Measurements from ENCODE around the gene LRFN2. TPM values are rescaled to one million over a fixed set of nuclear protein-coding genes. Genes with fewer than 3 reads are reported as not detected.
A peak's percentile ranks its signal among the peaks of the same experiment; 100 is the strongest.

LRFN2 gene
- total and polyA plus RNA-seq, 4 donors, result under 0.01 to 0.01 TPM; not detected in 2

DNA sequence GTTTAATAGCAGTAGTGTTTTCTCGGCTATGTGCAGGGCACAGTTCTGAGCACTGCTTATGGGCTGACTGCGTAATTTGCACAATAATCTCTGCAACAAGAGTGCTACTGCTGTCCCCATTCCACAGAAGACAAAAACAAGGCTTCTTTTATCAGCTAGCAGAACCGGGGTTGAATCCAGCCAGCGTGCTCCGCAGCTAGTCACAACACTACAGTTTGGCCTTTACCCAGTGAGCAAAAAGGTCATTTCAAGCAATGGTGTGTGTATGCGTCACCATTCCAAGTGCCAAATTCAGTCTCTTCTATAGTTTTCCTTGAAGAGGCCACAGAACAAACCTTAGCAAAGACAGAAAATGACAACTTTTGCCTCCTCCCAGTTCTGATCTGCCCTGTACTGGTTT is 61.1 kb downstream of the LRFN2 start:
- WGBS, result 42% methylated on average over 6 of the region's 6 CpGs
- TF ChIP-seq YY1 (IDR thresholded peaks at IDR 0.05), result peak; percentile 27
- TF ChIP-seq NR2F2 (IDR thresholded peaks at IDR 0.05), result no peak
- TF ChIP-seq, protein P1, sequence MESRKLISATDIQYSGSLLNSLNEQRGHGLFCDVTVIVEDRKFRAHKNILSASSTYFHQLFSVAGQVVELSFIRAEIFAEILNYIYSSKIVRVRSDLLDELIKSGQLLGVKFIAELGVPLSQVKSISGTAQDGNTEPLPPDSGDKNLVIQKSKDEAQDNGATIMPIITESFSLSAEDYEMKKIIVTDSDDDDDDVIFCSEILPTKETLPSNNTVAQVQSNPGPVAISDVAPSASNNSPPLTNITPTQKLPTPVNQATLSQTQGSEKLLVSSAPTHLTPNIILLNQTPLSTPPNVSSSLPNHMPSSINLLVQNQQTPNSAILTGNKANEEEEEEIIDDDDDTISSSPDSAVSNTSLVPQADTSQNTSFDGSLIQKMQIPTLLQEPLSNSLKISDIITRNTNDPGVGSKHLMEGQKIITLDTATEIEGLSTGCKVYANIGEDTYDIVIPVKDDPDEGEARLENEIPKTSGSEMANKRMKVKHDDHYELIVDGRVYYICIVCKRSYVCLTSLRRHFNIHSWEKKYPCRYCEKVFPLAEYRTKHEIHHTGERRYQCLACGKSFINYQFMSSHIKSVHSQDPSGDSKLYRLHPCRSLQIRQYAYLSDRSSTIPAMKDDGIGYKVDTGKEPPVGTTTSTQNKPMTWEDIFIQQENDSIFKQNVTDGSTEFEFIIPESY (IDR thresholded peaks at IDR 0.05), result no peak
- peak in 1 of 2 donors; percentile 59 for TF ChIP-seq RXRA (IDR thresholded peaks at IDR 0.05)
- TF ChIP-seq, protein P2, sequence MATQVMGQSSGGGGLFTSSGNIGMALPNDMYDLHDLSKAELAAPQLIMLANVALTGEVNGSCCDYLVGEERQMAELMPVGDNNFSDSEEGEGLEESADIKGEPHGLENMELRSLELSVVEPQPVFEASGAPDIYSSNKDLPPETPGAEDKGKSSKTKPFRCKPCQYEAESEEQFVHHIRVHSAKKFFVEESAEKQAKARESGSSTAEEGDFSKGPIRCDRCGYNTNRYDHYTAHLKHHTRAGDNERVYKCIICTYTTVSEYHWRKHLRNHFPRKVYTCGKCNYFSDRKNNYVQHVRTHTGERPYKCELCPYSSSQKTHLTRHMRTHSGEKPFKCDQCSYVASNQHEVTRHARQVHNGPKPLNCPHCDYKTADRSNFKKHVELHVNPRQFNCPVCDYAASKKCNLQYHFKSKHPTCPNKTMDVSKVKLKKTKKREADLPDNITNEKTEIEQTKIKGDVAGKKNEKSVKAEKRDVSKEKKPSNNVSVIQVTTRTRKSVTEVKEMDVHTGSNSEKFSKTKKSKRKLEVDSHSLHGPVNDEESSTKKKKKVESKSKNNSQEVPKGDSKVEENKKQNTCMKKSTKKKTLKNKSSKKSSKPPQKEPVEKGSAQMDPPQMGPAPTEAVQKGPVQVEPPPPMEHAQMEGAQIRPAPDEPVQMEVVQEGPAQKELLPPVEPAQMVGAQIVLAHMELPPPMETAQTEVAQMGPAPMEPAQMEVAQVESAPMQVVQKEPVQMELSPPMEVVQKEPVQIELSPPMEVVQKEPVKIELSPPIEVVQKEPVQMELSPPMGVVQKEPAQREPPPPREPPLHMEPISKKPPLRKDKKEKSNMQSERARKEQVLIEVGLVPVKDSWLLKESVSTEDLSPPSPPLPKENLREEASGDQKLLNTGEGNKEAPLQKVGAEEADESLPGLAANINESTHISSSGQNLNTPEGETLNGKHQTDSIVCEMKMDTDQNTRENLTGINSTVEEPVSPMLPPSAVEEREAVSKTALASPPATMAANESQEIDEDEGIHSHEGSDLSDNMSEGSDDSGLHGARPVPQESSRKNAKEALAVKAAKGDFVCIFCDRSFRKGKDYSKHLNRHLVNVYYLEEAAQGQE (IDR thresholded peaks at IDR 0.05), result no peak
- peak; percentile 38 to 80 for TF ChIP-seq HNF4A (conservative IDR thresholded peaks at IDR 0.05)
- TF ChIP-seq TAF1 (conservative IDR thresholded peaks at IDR 0.05), result no peak
- TF ChIP-seq FOXA2 (IDR thresholded peaks at IDR 0.05), result no peak
- TF ChIP-seq FOXA1 (IDR thresholded peaks at IDR 0.05), result no peak
- peak in 1 of 2 donors; percentile 59 for TF ChIP-seq JUND (IDR thresholded peaks at IDR 0.05)
- TF ChIP-seq GABPA (IDR thresholded peaks at IDR 0.05 in 1 of 2, conservative IDR thresholded peaks at IDR 0.05 in 1 of 2), result no peak
- TF ChIP-seq RAD21 (IDR thresholded peaks at IDR 0.05), result no peak
- TF ChIP-seq, protein P3, sequence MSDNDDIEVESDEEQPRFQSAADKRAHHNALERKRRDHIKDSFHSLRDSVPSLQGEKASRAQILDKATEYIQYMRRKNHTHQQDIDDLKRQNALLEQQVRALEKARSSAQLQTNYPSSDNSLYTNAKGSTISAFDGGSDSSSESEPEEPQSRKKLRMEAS (IDR thresholded peaks at IDR 0.05), result no peak
- no peak for TF ChIP-seq EGR1 (IDR thresholded peaks at IDR 0.05; ENCODE audit: low read depth in 2 of 2)
- TF ChIP-seq, protein P4, sequence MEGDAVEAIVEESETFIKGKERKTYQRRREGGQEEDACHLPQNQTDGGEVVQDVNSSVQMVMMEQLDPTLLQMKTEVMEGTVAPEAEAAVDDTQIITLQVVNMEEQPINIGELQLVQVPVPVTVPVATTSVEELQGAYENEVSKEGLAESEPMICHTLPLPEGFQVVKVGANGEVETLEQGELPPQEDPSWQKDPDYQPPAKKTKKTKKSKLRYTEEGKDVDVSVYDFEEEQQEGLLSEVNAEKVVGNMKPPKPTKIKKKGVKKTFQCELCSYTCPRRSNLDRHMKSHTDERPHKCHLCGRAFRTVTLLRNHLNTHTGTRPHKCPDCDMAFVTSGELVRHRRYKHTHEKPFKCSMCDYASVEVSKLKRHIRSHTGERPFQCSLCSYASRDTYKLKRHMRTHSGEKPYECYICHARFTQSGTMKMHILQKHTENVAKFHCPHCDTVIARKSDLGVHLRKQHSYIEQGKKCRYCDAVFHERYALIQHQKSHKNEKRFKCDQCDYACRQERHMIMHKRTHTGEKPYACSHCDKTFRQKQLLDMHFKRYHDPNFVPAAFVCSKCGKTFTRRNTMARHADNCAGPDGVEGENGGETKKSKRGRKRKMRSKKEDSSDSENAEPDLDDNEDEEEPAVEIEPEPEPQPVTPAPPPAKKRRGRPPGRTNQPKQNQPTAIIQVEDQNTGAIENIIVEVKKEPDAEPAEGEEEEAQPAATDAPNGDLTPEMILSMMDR (IDR thresholded peaks at IDR 0.05; ENCODE audit: low read depth, low read length, missing input control), result no peak
- TF ChIP-seq, protein P5, sequence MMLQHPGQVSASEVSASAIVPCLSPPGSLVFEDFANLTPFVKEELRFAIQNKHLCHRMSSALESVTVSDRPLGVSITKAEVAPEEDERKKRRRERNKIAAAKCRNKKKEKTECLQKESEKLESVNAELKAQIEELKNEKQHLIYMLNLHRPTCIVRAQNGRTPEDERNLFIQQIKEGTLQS (IDR thresholded peaks at IDR 0.05), result no peak
- no peak for TF ChIP-seq HNF4G (IDR thresholded peaks at IDR 0.05)
- no peak for TF ChIP-seq SP1 (IDR thresholded peaks at IDR 0.05)
- Histone ChIP-seq H3K4me1 (ENCODE audit: control insufficient read depth in 4 of 4, insufficient read depth in 4 of 4, low read length in 3 of 4) (peaks cover 8 to 30% (median 20%) of the 10 kb centered on the region in 4 donors), H3K27me3 (ENCODE audit: control insufficient read depth in 4 of 4, insufficient read depth in 4 of 4, low read length in 3 of 4) (no peaks in the 10 kb centered on the region), H3K9me3 (ENCODE audit: control insufficient read depth in 4 of 4, low read length in 3 of 4) (no peaks in the 10 kb centered on the region), H3K36me3 (ENCODE audit: control insufficient read depth in 4 of 4, insufficient read depth in 3 of 4, low read depth in 1 of 4, low read length in 3 of 4) (no peaks in the 10 kb centered on the region), H3K9ac (ENCODE audit: low read depth in 1 of 2, low read length in 2 of 2) (no peak overlapping the region), H3K27ac (ENCODE audit: low read depth in 1 of 2, low read length in 2 of 2) (peak overlapping the region in 1 of 2 donors; percentile 55), H3K4me3 (ENCODE audit: low read depth in 1 of 3, low read length in 3 of 3) (no peak overlapping the region)
- no peak for DNase-seq (ENCODE audit: low spot score)
